WTC11 (cell line): ENCODE results near the gene TMED5.

Source experiments
- EMX1 ChIP-seq: fragments of 250-450 bp; sonication (Bioruptor Pico); IDR thresholded peaks from 2 replicates; pipeline ENCODE4 v1.8.0; 2021; ENCODE audit warnings: mild to moderate bottlenecking
- TF ChIP-seq, protein P1 (sequence below): fragments of 200-600 bp; IDR thresholded peaks from 2 replicates; pipeline ENCODE4 v1.8.0; 2022; ENCODE audit warnings: antibody characterized with exemption
- TF ChIP-seq, protein P2 (sequence below): sonication (generic); formaldehyde crosslinking; IDR thresholded peaks from 2 replicates; pipeline ENCODE4 v1.8.0; 2022; ENCODE audit warnings: mild to moderate bottlenecking, missing genetic modification reagents

DNA sequence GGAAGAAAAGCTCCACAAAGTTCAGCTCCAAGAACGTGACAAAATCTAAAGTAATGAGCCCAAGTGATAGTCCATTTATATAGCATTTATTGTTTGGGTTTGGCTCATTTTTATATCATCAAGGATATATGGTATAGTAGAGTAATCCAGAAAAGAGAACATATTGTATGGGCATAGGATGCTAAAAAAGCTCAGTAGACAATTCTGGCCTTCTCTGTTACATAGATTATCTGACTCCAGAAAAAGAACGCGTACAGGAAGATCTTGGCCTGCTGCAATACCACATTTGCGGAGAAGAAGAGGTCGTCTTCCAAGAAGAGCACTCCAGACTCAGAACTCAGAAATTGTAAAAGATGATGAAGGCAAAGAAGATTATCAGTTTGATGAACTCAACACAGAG is 43.8 kb downstream of the TMED5 start:
- TF ChIP-seq EMX1 (CRISPR knock-in tag): no peak
- TF ChIP-seq, protein P1, sequence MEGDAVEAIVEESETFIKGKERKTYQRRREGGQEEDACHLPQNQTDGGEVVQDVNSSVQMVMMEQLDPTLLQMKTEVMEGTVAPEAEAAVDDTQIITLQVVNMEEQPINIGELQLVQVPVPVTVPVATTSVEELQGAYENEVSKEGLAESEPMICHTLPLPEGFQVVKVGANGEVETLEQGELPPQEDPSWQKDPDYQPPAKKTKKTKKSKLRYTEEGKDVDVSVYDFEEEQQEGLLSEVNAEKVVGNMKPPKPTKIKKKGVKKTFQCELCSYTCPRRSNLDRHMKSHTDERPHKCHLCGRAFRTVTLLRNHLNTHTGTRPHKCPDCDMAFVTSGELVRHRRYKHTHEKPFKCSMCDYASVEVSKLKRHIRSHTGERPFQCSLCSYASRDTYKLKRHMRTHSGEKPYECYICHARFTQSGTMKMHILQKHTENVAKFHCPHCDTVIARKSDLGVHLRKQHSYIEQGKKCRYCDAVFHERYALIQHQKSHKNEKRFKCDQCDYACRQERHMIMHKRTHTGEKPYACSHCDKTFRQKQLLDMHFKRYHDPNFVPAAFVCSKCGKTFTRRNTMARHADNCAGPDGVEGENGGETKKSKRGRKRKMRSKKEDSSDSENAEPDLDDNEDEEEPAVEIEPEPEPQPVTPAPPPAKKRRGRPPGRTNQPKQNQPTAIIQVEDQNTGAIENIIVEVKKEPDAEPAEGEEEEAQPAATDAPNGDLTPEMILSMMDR: no peak
- TF ChIP-seq, protein P2, sequence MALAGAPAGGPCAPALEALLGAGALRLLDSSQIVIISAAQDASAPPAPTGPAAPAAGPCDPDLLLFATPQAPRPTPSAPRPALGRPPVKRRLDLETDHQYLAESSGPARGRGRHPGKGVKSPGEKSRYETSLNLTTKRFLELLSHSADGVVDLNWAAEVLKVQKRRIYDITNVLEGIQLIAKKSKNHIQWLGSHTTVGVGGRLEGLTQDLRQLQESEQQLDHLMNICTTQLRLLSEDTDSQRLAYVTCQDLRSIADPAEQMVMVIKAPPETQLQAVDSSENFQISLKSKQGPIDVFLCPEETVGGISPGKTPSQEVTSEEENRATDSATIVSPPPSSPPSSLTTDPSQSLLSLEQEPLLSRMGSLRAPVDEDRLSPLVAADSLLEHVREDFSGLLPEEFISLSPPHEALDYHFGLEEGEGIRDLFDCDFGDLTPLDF (CRISPR knock-in tag): no peak
